ENCODE results near the gene RAPGEF3. TPM values are rescaled to one million over a fixed set of nuclear protein-coding genes. Genes with fewer than 3 reads are reported as not detected.

RAPGEF3 gene
- total RNA-seq, 2 donors from 2014 or later = 11.4 to 19.6 TPM

DNA sequence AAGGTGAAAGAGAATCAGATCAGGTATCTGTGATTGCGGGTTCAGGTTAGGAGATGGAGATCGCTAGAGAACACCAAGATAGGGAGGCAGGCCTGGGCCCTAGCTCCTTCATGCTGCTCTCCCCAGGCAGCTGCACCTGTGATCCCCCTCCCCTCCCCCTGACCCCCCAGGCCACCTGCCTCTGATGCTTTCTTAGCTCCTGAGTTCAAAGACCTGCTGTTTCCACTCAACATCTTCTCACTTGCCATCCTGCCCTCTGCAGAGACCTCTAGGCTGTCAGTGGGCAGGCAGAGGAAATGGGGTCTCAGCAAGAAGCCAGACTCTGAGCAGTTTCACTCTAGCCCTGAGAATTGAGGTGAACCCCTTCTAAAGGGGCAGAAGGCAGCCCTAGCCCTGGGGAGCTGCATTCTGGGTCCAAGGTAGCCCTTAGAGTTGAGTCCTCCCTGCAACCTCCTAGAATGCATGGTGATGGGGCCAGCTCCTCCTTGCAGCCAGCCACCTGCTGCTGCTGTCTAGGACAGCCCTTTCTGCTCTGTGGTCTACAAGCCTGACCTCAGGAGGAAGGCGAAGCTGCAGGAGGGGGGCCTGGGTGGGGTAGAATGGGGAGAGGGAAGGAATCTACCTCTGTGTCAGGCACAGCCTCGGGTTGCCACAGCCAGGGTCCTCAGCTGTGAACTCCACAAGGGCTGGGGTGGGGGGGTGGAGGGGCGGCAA lies 8.0 kb upstream of the RAPGEF3 start:
- WGBS, 2 experiments (ENCODE audit: insufficient coverage in 1 of 2, insufficient read length in 1 of 2) = 60 to 83% methylated on average over 1 to 4 of the region's 5 CpGs
- no peak for DNase-seq
- no peak overlapping the region for H3K4me3 ChIP-seq (ENCODE audit: low read length)
- no peaks in the 10 kb centered on the region for H3K27me3 ChIP-seq (ENCODE audit: control insufficient read depth, insufficient read depth, low read length, poor library complexity, severe bottlenecking)
- no peak overlapping the region for H3K27ac Mint-ChIP-seq
- H3K4me3 Mint-ChIP-seq = no peak overlapping the region
- H3K9ac ChIP-seq (ENCODE audit: extremely low read depth, low read length, poor library complexity, severe bottlenecking) = no peak overlapping the region
- TF ChIP-seq, protein P1, sequence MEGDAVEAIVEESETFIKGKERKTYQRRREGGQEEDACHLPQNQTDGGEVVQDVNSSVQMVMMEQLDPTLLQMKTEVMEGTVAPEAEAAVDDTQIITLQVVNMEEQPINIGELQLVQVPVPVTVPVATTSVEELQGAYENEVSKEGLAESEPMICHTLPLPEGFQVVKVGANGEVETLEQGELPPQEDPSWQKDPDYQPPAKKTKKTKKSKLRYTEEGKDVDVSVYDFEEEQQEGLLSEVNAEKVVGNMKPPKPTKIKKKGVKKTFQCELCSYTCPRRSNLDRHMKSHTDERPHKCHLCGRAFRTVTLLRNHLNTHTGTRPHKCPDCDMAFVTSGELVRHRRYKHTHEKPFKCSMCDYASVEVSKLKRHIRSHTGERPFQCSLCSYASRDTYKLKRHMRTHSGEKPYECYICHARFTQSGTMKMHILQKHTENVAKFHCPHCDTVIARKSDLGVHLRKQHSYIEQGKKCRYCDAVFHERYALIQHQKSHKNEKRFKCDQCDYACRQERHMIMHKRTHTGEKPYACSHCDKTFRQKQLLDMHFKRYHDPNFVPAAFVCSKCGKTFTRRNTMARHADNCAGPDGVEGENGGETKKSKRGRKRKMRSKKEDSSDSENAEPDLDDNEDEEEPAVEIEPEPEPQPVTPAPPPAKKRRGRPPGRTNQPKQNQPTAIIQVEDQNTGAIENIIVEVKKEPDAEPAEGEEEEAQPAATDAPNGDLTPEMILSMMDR (conservative IDR thresholded peaks at IDR 0.05) = no peak
- no peaks in the 10 kb centered on the region for H3K36me3 Mint-ChIP-seq (ENCODE audit: low read depth)
- no peaks in the 10 kb centered on the region for H3K27me3 Mint-ChIP-seq (ENCODE audit: insufficient read depth)
- no peak overlapping the region for H3K27ac ChIP-seq (ENCODE audit: low read depth, low read length)
- H3K9me3 Mint-ChIP-seq = no peaks in the 10 kb centered on the region
- peaks cover 5% of the 10 kb centered on the region for H3K4me1 ChIP-seq (ENCODE audit: control insufficient read depth, insufficient read depth, low read length)
- H3K9me3 ChIP-seq (ENCODE audit: control insufficient read depth, low read length) = no peaks in the 10 kb centered on the region
- no peaks in the 10 kb centered on the region for H3K4me1 Mint-ChIP-seq
- no peaks in the 10 kb centered on the region for H3K36me3 ChIP-seq (ENCODE audit: control insufficient read depth, insufficient read depth, low read length)

DNA sequence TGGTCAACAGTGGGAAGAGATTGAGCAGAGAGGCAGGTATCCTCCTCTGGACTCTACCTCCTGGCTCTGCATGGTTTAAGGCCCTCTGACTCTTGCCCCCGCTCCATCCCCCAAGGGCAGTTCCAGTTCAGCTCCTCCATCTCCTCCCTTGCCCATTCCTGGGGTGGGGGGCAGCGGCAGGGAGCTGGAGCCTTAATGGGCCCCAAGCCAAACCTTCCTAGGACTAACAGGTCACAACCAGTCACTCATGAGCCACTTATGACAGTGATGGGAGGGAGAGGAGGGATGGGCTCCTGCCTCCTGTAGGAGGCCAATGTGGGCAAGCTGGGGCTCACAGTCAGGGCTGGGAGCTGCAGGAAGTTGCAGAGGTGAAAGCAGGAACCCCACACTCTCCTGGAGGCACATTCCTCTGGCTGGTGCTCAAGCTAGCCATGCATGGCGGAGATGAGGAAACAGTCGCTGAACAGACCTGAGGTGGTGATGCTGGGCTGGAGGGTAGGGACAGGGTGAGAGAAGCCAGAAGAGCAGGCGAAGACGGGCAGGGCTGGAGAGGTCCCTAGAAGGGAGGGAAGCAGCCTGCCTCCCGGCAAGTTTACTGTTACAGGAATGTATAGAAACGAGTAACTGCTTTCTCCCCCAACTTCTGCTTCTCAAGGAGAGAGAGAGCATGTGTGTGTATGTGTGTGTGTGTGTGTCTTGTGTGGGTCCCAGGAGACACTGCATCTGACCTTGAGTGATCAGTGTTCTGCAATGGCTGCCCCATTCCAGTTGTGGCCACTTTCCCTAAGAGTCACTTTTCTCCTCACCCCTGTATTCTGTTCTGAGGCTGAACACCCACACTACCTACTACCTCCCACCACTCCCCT lies 5.0 kb upstream of the RAPGEF3 start:
- Histone ChIP-seq H3K36me3 (ENCODE audit: control insufficient read depth, insufficient read depth, low read length) (no peaks in the 10 kb centered on the region), H3K4me3 (ENCODE audit: low read length) (no peak overlapping the region), H3K9me3 (ENCODE audit: control insufficient read depth, low read length) (no peaks in the 10 kb centered on the region), H3K9ac (ENCODE audit: extremely low read depth, low read length, poor library complexity, severe bottlenecking) (no peak overlapping the region), H3K4me1 (ENCODE audit: control insufficient read depth, insufficient read depth, low read length) (peaks cover under 1% of the 10 kb centered on the region), H3K27ac (ENCODE audit: low read depth, low read length) (no peak overlapping the region), H3K27me3 (ENCODE audit: control insufficient read depth, insufficient read depth, low read length, poor library complexity, severe bottlenecking) (no peaks in the 10 kb centered on the region)
- Mint-ChIP-seq H3K9me3 (no peaks in the 10 kb centered on the region), H3K27ac (no peak overlapping the region), H3K4me1 (no peaks in the 10 kb centered on the region), H3K27me3 (ENCODE audit: insufficient read depth) (no peaks in the 10 kb centered on the region), H3K4me3 (no peak overlapping the region), H3K36me3 (ENCODE audit: low read depth) (peaks cover 2% of the 10 kb centered on the region)
- WGBS, 2 experiments (ENCODE audit: insufficient coverage in 1 of 2, insufficient read length in 1 of 2) = 79 to 85% methylated on average over 6 to 8 of the region's 8 CpGs
- no peak for DNase-seq
- TF ChIP-seq, protein P1 (conservative IDR thresholded peaks at IDR 0.05) = no peak

DNA sequence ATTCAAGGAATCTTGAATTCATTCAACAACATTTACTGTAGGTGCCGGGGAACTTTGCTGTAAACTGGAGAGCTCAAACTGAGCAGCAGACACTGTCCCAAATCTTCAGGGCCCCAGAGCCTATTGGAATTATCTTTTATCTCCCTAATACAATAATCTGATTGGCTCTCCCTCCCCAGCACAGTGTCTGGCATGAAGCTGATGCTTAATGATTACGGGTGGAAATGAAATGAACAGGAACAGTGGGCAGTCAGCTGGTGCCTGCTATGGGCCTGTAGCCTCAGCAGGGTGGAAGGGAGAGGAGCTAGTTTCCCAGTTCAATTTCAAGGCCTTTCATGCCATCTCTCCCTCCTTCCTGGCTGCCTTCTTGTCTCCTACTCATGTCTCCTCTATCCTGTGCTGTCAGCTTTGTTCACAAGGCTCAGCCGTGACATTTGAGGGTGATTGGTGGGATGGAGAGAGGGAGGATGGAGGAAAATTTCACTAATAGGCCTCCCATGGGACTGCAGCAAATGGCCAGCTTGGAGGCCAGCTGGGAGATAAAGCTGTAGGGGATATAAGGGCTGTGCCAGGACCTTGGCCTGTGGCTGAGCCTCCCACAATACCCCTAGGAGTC lies 4.3 kb upstream of the RAPGEF3 start:
- no peaks in the 10 kb centered on the region for H3K27me3 ChIP-seq (ENCODE audit: control insufficient read depth, insufficient read depth, low read length, poor library complexity, severe bottlenecking)
- Mint-ChIP-seq H3K27ac (no peak overlapping the region), H3K4me1 (no peaks in the 10 kb centered on the region), H3K9me3 (no peaks in the 10 kb centered on the region), H3K4me3 (no peak overlapping the region), H3K36me3 (ENCODE audit: low read depth) (peaks cover 2% of the 10 kb centered on the region), H3K27me3 (ENCODE audit: insufficient read depth) (no peaks in the 10 kb centered on the region)
- no peak overlapping the region for H3K9ac ChIP-seq (ENCODE audit: extremely low read depth, low read length, poor library complexity, severe bottlenecking)
- TF ChIP-seq, protein P1 (conservative IDR thresholded peaks at IDR 0.05) = no peak
- WGBS, 2 experiments (ENCODE audit: insufficient coverage in 1 of 2, insufficient read length in 1 of 2) = 88 to 93% methylated on average over 1 to 3 of the region's 3 CpGs
- no peak for DNase-seq
- H3K27ac ChIP-seq (ENCODE audit: low read depth, low read length) = no peak overlapping the region
- H3K9me3 ChIP-seq (ENCODE audit: control insufficient read depth, low read length) = no peaks in the 10 kb centered on the region
- H3K36me3 ChIP-seq (ENCODE audit: control insufficient read depth, insufficient read depth, low read length) = no peaks in the 10 kb centered on the region
- peaks cover 1% of the 10 kb centered on the region for H3K4me1 ChIP-seq (ENCODE audit: control insufficient read depth, insufficient read depth, low read length)
- H3K4me3 ChIP-seq (ENCODE audit: low read length) = no peak overlapping the region

Measured in endodermal cell (in vitro differentiated cells).